GM12878 (cell line): ENCODE measurements around the gene SLC11A2. TPM values are rescaled to one million over a fixed set of nuclear protein-coding genes. Genes with fewer than 3 reads are reported as not detected.

ENCODE experiments used
- CEBPB ChIP-seq, 2 experiments: fragments of 150-350 bp in 1 of 2; IDR thresholded peaks; 2 replicates each; pipeline ENCODE4 v1.6.1; 2012 to 2014; ENCODE audit warnings: low read depth in 2 of 2, low read length in 2 of 2, borderline replicate concordance in 1 of 2, inconsistent platforms in 1 of 2
- CREB1 ChIP-seq: IDR thresholded peaks from 2 replicates; pipeline ENCODE4 v1.6.1; 2012; ENCODE audit warnings: low read depth, mild to moderate bottlenecking, inconsistent platforms
- CREM ChIP-seq: IDR thresholded peaks from 2 replicates; pipeline ENCODE4 v1.6.1; 2014; ENCODE audit warnings: antibody characterized with exemption, low read depth
- GABPA ChIP-seq: IDR thresholded peaks from 2 replicates; pipeline ENCODE4 v1.6.1; 2014; ENCODE audit warnings: antibody characterized with exemption, low read depth, mild to moderate bottlenecking, inconsistent platforms
- HCFC1 ChIP-seq: fragments of 150-350 bp; IDR thresholded peaks from 2 replicates; pipeline ENCODE4 v1.6.1; 2014; ENCODE audit warnings: low read length
- HDAC6 ChIP-seq: fragments of 200-600 bp; sonication (generic); IDR thresholded peaks from one replicate; pipeline ENCODE4 v1.8.0; 2017; ENCODE audit warnings: antibody characterized with exemption; ENCODE audit not compliant: unreplicated experiment
- IKZF1 ChIP-seq: fragments of 450-650 bp; conservative IDR thresholded peaks from 2 replicates; pipeline ENCODE4 v1.6.1; 2017; ENCODE audit warnings: antibody characterized with exemption, mild to moderate bottlenecking
- IKZF2 ChIP-seq, 2 experiments: fragments of 450-650 bp; IDR thresholded peaks; 2 replicates each; pipeline ENCODE4 v1.6.1; 2017; ENCODE audit warnings: mild to moderate bottlenecking in 2 of 2, moderate library complexity in 2 of 2
- IRF3 ChIP-seq: fragments of 450-650 bp; IDR thresholded peaks from 2 replicates; pipeline ENCODE4 v1.6.1; 2014; ENCODE audit warnings: mild to moderate bottlenecking
- MTA2 ChIP-seq: fragments of 450-650 bp; IDR thresholded peaks from 2 replicates; pipeline ENCODE4 v1.6.1; 2016; ENCODE audit warnings: low read depth, mild to moderate bottlenecking, moderate library complexity
- MTA3 ChIP-seq: IDR thresholded peaks from 2 replicates; pipeline ENCODE4 v1.6.1; 2012; ENCODE audit warnings: low read length, inconsistent platforms, borderline replicate concordance
- MXI1 ChIP-seq: fragments of 150-350 bp; IDR thresholded peaks from 2 replicates; pipeline ENCODE4 v1.6.1; 2011; ENCODE audit warnings: low read depth, mild to moderate bottlenecking, inconsistent platforms, low read length, improper control_type of control experiment
- NBN ChIP-seq: fragments of 450-650 bp; IDR thresholded peaks from 2 replicates; pipeline ENCODE4 v1.6.1; 2016
- NFIC ChIP-seq: IDR thresholded peaks from 2 replicates; pipeline ENCODE4 v1.6.1; 2012; ENCODE audit warnings: low read depth, mild to moderate bottlenecking, inconsistent platforms, low read length, moderate library complexity
- NRF1 ChIP-seq: conservative IDR thresholded peaks from 2 replicates; pipeline ENCODE4 v1.6.1; 2011; ENCODE audit warnings: mild to moderate bottlenecking, low read depth, low read length, improper control_type of control experiment
- PAX5 ChIP-seq: IDR thresholded peaks from 2 replicates; pipeline ENCODE4 v1.6.1; 2011; ENCODE audit warnings: low read depth, low read length, borderline replicate concordance
- PAX8 ChIP-seq: fragments of 450-650 bp; IDR thresholded peaks from 2 replicates; pipeline ENCODE4 v1.6.1; 2017; ENCODE audit warnings: mild to moderate bottlenecking, moderate library complexity
- POU2F2 ChIP-seq: IDR thresholded peaks from 3 replicates; pipeline ENCODE4 v1.6.1; 2011; ENCODE audit warnings: low read depth, mild to moderate bottlenecking, low read length, borderline replicate concordance
- SIN3A ChIP-seq: IDR thresholded peaks from 2 replicates; pipeline ENCODE4 v1.6.1; 2012; ENCODE audit warnings: low read depth, low read length, improper control_type of control experiment
- SMC3 ChIP-seq: IDR thresholded peaks from 2 replicates; pipeline ENCODE4 v1.6.1; 2011; ENCODE audit warnings: low read length, improper control_type of control experiment, borderline replicate concordance
- SREBF2 ChIP-seq: IDR thresholded peaks from 2 replicates; pipeline ENCODE4 v1.6.1; 2012; ENCODE audit warnings: mild to moderate bottlenecking, low read length
- TAF1 ChIP-seq: IDR thresholded peaks from 2 replicates; pipeline ENCODE4 v1.6.1; 2011; ENCODE audit warnings: mild to moderate bottlenecking, low read depth, low read length, borderline replicate concordance
- TARDBP ChIP-seq: IDR thresholded peaks from 2 replicates; pipeline ENCODE4 v1.6.1; 2016; ENCODE audit warnings: borderline replicate concordance
- WRNIP1 ChIP-seq: IDR thresholded peaks from 2 replicates; pipeline ENCODE4 v1.6.1; 2011; ENCODE audit warnings: low read depth, low read length, improper control_type of control experiment, borderline replicate concordance
- polyA plus RNA-seq, 11 experiments: library from polyadenylated mRNA; depleted of rRNA in 4 of 11; unstranded in 6 of 11; stranded (reverse) in 5 of 11; fragments of >200 nt; fragmentation: Nextera tagmentation in 4 of 11; fragmentation: Illumina TruSeq in 1 of 11; extraction: Ambion mirVana in 4 of 11; extraction: Trizol in 1 of 11; gene quantifications; 1 replicate in 1 of 11; 2 replicates in 10 of 11; pipeline versions ENCODE4 v1.2.1 to v1.2.3, GENCODE V29; 2011 to 2016; ENCODE audit warnings: inconsistent platforms in 2 of 11, missing spikeins in 2 of 11, low read depth in 1 of 11
- total RNA-seq, 4 experiments: library from RNA; depleted of rRNA in 3 of 4; stranded (reverse); fragments of >200 nt in 3 of 4; fragmentation: Illumina TruSeq in 1 of 4; extraction: Trizol in 1 of 4; gene quantifications; 2 replicates each; pipeline versions ENCODE4 v1.2.1 to v1.2.3, GENCODE V29; 2013 to 2021
- TF ChIP-seq, protein P1 (sequence below): fragments of 450-650 bp; IDR thresholded peaks from 2 replicates; pipeline ENCODE4 v1.6.1; 2017; ENCODE audit warnings: mild to moderate bottlenecking, moderate library complexity
- TF ChIP-seq, protein P2 (sequence below): IDR thresholded peaks from 2 replicates; pipeline ENCODE4 v1.6.1; 2012; ENCODE audit warnings: low read depth, low read length, improper control_type of control experiment

The SLC11A2 gene
- total and polyA plus RNA-seq, 10 of the 15 experiments (the other 5 are each of a cell fraction or from before 2014, with no cell fraction given), result 6.2 to 29.4 (median 15.6) TPM

- peak; percentile 14; the same call in 1 of the 2 replicates for TF ChIP-seq IRF3
- TF ChIP-seq IKZF2 (IDR thresholded peaks at IDR 0.05), result peak; percentile 66 to 74; a peak in 1 of 4 replicates
- no peak for TF ChIP-seq TARDBP
- TF ChIP-seq GABPA, result peak; percentile 85
- no peak for TF ChIP-seq WRNIP1
- TF ChIP-seq SREBF2, result no peak
- peak; percentile 22 for TF ChIP-seq HDAC6
- peak; percentile 65 for TF ChIP-seq SMC3
- peak; percentile 93 for TF ChIP-seq IKZF1
- no peak for TF ChIP-seq CEBPB (IDR thresholded peaks at IDR 0.05; ENCODE audit: borderline replicate concordance in 1 of 2, low read depth in 2 of 2, low read length in 2 of 2)
- TF ChIP-seq SIN3A, result peak; percentile 90
- peak; percentile 92; the same call in 1 of the 2 replicates for TF ChIP-seq TAF1
- TF ChIP-seq MTA2, result peak; percentile 57; the same call in 1 of the 2 replicates
- TF ChIP-seq, protein P1, sequence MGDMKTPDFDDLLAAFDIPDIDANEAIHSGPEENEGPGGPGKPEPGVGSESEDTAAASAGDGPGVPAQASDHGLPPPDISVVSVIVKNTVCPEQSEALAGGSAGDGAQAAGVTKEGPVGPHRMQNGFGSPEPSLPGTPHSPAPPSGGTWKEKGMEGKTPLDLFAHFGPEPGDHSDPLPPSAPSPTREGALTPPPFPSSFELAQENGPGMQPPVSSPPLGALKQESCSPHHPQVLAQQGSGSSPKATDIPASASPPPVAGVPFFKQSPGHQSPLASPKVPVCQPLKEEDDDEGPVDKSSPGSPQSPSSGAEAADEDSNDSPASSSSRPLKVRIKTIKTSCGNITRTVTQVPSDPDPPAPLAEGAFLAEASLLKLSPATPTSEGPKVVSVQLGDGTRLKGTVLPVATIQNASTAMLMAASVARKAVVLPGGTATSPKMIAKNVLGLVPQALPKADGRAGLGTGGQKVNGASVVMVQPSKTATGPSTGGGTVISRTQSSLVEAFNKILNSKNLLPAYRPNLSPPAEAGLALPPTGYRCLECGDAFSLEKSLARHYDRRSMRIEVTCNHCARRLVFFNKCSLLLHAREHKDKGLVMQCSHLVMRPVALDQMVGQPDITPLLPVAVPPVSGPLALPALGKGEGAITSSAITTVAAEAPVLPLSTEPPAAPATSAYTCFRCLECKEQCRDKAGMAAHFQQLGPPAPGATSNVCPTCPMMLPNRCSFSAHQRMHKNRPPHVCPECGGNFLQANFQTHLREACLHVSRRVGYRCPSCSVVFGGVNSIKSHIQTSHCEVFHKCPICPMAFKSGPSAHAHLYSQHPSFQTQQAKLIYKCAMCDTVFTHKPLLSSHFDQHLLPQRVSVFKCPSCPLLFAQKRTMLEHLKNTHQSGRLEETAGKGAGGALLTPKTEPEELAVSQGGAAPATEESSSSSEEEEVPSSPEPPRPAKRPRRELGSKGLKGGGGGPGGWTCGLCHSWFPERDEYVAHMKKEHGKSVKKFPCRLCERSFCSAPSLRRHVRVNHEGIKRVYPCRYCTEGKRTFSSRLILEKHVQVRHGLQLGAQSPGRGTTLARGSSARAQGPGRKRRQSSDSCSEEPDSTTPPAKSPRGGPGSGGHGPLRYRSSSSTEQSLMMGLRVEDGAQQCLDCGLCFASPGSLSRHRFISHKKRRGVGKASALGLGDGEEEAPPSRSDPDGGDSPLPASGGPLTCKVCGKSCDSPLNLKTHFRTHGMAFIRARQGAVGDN, result peak; percentile 92
- TF ChIP-seq CREB1, result peak; percentile 40; the same call in 1 of the 2 replicates
- peak; percentile 50; the same call in 1 of the 2 replicates for TF ChIP-seq PAX5
- peak; percentile 4 for TF ChIP-seq CREM
- TF ChIP-seq NFIC, result no peak
- no peak; the same call in 1 of the 2 replicates for TF ChIP-seq MTA3
- TF ChIP-seq HCFC1, result peak; percentile 33; the same call in 1 of the 2 replicates
- no peak for TF ChIP-seq PAX8
- TF ChIP-seq NBN, result peak; percentile 92
- TF ChIP-seq NRF1, result peak; percentile 29; the same call in 1 of the 2 replicates
- peak; percentile 47 for TF ChIP-seq MXI1
- TF ChIP-seq POU2F2, result peak; percentile 45; the same call in 2 of the 3 replicates
- TF ChIP-seq, protein P2, sequence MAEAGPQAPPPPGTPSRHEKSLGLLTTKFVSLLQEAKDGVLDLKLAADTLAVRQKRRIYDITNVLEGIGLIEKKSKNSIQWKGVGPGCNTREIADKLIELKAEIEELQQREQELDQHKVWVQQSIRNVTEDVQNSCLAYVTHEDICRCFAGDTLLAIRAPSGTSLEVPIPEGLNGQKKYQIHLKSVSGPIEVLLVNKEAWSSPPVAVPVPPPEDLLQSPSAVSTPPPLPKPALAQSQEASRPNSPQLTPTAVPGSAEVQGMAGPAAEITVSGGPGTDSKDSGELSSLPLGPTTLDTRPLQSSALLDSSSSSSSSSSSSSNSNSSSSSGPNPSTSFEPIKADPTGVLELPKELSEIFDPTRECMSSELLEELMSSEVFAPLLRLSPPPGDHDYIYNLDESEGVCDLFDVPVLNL, result 0 out of 2 replicates have a peak, but pooled peaks have one; percentile 15
Measured at GRCh38 chr12:51047655-51048540, 21.7 kb upstream of the SLC11A2 start, which contains the start of gene LETMD1 (continued).
